ENCODE results near the gene SMNDC1. TPM values are rescaled to one million over a fixed set of nuclear protein-coding genes. Genes with fewer than 3 reads are reported as not detected.

Gene SMNDC1
- total RNA-seq (2014; rRNA removed; shearing (Covaris generic)), result 11.1 and 13.5 TPM in 2 replicates

DNA sequence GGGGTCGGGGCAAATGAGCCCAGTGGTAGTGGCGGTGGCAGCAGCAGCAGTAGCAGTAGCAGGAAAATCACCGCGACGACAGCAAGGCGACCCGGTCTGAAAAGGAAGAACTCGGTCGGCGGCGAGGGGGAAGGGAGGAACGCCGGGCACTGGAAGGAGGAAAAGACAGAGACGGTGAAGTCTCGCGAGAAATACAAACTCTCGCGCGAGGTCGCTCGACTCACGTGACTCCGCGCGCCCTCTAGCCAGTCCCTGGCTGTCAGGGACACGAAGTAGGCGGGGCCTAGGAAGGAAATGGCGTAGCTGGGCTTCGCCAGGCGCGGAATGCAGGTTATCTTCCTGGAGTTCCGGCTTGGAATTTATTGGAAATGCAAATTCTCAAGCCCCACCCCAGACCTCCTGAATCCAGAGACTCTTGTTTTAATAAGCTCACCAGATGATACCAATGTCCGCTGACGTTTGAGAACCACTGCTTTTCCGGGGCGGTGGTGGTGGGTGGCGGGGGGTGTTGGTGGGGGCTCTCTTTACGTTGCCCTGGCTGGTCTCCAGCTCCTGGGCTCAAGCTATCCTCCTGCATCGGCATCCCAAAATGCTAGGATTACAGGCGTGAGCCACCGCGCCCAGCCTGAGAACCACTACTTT, at the start of gene SMNDC1:
SMNDC1 (minus strand) TSS at position 141 of the 642 bp plus-strand sequence. CDS start 1,333 bp downstream, outside the sequence.
- in situ Hi-C loops (cut with HindIII; ENCODE audit: low sequenced_read_pairs), result no loop called here
- DNase-seq (ENCODE audit: low spot score), result peak; percentile 98

DNA sequence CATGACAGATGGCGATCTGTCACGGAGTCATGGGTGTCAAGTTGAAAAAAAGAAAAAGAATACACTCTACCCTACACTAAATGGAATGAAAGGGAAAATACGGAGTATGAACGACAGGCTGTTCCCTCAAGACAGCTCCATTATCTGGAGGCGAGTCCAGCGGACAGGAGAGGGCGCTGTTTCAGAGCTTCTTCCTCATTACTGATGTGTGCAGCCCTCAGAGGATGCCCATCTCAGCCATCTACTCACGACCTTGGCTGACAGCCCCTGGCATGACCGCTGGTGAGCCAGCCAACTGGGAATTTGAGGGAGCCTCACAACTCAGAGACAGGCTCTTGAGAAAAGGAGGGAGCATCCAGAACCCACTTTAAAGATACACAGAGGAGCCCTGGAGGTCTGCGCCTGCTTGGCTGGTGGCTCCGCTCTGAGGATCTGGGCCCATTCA, 49.6 kb upstream of the SMNDC1 start:
- DNase-seq (ENCODE audit: low spot score), result peak; percentile 95
- in situ Hi-C loops (cut with HindIII; ENCODE audit: low sequenced_read_pairs), result loop anchor here (10.0 kb wide), 1 partner anchor 190 kb away; no protein-coding TSS in a partner anchor

DNA sequence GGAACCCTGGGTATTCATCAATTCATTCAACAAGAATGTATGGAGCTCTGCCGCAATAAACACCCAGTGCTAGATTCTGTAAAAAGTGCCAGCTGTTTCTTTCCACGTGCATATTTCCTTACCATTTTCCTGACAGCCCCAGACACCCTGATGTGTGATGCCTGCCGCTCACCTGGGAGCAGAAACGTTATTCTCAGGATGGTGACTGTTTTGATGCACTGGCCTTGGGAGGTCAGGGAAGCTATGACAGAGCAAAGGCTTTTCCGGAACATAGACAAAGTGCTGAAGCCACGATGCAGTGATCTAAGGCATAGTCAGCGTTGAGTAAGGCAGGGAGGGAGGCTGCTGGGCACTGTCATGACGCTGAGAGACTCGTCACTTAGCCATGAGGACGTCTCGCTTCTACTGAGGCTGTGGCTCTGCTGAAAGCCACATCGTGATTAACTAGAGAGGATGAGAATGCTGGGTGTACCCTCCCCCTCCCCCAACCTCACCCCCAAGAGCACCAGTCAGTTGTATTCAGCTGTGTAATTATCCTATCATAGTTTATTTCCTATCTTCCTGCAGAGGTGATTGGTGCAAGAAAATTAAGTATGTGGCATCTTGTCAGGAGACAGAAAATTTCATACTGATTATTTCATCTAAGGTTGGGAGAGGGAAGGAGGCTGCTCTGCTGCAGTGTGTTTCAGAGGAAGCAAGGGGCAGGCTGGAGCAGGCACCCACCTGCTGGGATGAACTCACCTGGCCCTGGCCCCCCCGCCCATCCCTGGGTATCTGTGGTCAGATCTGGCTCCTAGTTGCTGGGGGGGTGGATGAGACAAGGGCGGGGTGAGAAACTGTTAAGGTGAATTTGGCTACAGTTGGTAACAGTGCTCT, 48.8 kb upstream of the SMNDC1 start:
- in situ Hi-C loops (cut with HindIII; ENCODE audit: low sequenced_read_pairs), result loop anchor here (10.0 kb wide), 1 partner anchor 191 kb away; no protein-coding TSS in a partner anchor
- peak; percentile 72 for DNase-seq (ENCODE audit: low spot score)

DNA sequence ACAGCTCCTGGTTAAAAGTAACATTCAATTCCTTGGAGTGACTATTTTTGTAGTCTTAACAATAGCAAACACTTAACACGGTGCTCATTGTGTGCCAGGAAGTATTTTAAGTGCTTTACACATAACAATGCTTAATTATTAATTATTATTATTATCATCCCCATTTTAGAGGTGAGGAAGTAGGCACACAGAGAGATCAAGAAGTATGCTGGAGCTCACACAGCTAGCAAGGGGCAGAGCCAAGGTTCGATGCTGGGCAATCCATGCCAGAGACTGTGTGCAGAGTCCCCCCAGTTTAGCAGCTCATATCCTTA, 48.2 kb upstream of the SMNDC1 start:
- in situ Hi-C loops (cut with HindIII; ENCODE audit: low sequenced_read_pairs), result loop anchor here (10.0 kb wide), 1 partner anchor 192 kb away; no protein-coding TSS in a partner anchor

DNA sequence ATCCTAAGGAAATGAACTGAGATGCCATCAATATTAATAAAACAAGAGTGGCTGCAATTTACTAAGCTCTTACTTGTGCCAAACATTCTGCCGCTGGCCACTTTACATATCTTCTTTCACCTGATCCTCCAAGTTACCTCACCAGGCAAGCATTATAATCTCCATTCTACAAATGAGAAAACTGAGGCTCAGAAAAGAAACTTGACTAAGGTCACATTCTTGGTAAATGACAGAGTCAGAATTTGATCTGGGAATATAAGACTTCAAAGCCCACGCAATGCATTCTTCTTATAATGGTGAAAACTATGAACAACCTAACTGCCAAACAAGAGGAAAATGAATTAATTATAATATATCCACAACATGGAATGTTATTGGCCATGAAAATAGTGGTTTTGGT, 46.1 kb upstream of the SMNDC1 start:
- in situ Hi-C loops (cut with HindIII; ENCODE audit: low sequenced_read_pairs), result loop anchor here (10.0 kb wide), 1 partner anchor 194 kb away; no protein-coding TSS in a partner anchor
- DNase-seq (ENCODE audit: low spot score), result no peak

More for the DNA sequence above, 48.2 kb upstream of the SMNDC1 start:
- DNase-seq (ENCODE audit: low spot score), result no peak

DNA sequence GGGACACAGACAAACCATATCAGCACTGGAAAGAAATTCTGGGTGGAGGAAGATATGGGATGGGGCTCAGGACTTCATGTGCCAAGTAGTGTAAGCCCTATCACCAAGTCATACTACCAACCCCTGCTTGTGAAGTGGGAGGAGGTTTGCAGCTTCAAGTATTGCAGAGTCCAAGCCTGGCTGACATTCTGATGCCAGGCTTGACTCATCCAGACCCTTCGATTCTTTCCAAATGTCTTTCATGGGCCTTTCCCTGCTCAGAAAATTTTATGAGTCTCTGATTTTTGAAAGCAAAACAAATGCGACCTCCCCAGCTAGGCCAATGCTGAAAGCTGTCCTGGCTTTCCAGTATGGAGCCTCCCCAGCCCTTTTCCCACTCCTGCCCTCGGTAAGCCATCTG, 45.1 kb upstream of the SMNDC1 start:
- no peak for DNase-seq (ENCODE audit: low spot score)
- in situ Hi-C loops (cut with HindIII; ENCODE audit: low sequenced_read_pairs), result loop anchor here (10.0 kb wide), 1 partner anchor 195 kb away; no protein-coding TSS in a partner anchor

DNA sequence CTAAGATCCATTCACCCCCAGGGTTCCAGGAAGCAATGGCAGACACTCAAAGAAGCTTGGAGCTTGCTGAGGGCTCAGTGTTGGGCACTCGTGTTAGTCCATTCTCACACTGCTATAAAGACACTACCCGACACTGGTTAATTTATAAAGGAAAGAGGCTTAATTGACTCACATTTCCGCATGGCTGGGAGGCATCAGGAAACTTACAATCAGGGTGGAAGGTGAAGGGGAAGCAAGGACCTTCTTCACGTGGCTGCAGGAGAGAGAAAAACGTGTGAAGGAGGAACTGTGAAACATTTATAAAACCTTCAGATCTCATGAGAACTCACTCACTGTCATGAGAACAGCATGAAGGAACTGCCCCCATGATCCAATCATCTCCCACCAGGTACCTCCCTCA, 44.7 kb upstream of the SMNDC1 start:
- in situ Hi-C loops (cut with HindIII; ENCODE audit: low sequenced_read_pairs), result no loop called here
- no peak for DNase-seq (ENCODE audit: low spot score)

DNA sequence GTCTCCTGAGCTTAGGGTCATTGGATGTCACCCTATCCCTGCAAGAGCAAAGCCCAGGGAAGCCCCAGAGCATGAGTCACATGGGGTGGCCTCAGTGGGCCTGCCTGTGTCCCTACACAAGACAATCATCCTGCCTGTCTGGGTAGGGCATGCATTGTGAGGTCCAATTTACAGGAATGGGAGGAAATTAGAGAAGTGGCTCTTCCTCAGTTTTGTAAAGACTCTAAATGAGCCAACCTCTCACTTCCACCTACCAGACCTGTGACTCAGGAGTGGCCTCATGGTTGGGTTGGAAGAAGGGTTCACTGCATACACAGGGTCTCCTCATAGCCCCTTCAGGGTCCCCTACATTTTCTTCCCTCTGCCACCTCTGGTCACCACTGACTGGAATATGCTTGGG, 43.6 kb upstream of the SMNDC1 start:
- in situ Hi-C loops (cut with HindIII; ENCODE audit: low sequenced_read_pairs), result no loop called here
- no peak for DNase-seq (ENCODE audit: low spot score)

DNA sequence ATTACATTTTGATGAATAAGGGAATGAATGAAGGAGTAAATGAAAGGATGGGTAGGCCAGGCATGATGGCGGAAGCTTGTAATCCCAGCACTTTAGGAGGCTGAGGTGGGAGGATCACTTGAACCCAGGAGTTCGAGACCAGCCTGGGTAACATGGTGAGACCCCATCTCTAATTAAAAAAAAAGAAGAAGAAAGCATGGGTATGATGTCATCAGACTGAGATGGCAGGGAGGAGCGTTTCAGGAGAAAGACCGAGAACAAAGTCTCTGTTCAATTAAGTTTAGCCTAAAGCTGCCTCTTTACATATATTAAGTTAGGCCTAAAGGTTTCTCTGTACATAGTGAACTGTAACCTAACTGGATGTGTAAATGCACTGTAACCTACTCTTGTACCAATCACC, 42.2 kb upstream of the SMNDC1 start:
- no peak for DNase-seq (ENCODE audit: low spot score)
- in situ Hi-C loops (cut with HindIII; ENCODE audit: low sequenced_read_pairs), result no loop called here

DNA sequence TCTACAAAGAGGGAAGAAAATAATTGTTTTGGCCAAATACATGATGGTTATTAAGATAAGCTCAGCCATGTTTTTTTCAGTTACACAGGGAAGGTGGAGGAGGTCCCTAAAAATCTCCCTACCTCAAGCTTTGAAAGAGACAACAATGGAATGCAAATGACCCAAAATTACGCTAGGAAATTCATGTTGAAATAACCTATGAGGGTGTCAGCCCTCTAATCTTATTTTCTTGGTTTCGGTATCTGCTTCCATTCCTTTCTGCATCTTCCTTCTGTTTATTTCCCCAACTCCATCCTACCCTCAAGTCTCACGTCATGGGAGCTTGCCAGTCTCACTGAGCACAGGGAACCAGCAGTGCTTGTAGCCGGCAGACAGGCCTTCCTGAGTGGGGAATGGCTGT, 40.6 kb upstream of the SMNDC1 start:
- in situ Hi-C loops (cut with HindIII; ENCODE audit: low sequenced_read_pairs), result no loop called here
- no peak for DNase-seq (ENCODE audit: low spot score)

DNA sequence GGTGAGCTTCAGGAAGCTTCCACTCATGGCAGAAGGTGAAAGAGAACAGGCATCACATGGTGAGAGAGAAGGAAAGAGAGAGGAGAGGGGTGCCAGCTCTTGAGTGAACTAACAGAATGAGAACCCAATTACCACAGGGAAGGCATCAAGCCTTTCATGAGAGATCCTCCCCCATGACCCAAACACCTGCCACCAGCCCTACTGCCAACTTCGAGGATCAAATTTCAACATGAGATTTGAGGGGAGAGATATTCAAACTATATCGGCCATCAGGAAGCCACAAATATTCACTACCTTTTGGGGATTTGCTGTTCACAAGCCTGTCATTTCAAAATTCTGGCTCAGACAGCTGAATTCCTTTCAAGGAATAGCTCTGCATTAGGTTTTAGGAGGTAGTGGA, 39.9 kb upstream of the SMNDC1 start:
- in situ Hi-C loops (cut with HindIII; ENCODE audit: low sequenced_read_pairs), result no loop called here

DNA sequence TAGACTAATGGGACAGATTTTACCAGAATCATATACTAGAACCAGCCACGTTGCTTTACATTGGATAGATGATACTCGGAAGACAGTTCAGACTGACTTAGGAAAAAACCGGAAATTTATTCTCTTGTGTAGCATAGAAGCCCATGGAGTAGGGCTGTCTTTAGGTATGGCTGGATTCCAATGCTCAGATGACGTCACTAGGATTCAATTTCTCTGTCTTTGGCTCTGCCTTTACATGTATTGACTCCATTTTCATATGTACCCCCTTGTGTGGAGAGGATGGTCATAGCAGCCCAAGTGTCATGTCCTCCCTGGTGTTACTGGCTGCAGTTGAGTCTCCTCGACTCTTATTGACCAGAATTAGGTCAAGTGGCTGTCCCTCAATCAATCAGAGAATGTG, 39.2 kb upstream of the SMNDC1 start:
- in situ Hi-C loops (cut with HindIII; ENCODE audit: low sequenced_read_pairs), result no loop called here
- no peak for DNase-seq (ENCODE audit: low spot score)

More for the DNA sequence above, 39.9 kb upstream of the SMNDC1 start:
- DNase-seq (ENCODE audit: low spot score), result peak; percentile 72

DNA sequence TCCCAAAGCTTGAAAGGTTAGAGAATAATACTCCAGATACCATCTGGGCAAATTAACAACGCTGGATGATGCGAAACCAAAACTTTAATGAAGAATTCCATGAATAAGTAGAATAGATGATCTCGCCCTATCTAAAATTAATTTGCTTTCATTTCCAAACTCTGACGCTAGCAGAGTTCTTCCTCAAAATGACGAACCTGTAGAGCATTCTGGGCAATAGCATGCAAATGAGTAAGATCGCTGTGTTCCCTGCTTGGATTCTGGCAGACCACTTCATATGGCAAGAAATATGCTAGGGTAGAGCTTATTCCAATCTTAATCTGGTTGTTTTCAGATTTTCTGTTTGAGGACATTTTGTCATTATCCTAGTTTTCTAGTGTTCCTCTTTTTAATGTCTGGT, 36.1 kb upstream of the SMNDC1 start:
- in situ Hi-C loops (cut with HindIII; ENCODE audit: low sequenced_read_pairs), result no loop called here
- no peak for DNase-seq (ENCODE audit: low spot score)

DNA sequence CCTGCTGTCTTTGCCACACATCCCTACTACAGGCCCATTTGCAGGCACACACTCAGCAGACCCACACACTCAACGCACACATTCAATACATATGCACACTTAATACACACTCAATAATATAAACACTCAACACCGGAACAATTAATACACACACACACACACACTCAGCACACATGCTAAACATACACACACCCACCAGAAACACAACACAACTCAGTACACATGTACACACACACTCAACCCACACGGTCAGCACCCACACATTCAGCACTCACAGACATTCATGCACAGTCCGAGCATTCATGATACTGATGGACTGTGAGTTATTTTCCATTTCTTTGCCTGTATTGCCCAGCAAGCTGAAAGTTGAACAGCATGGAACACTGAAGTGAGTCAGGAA, 35.4 kb upstream of the SMNDC1 start:
- in situ Hi-C loops (cut with HindIII; ENCODE audit: low sequenced_read_pairs), result no loop called here
- no peak for DNase-seq (ENCODE audit: low spot score)

DNA sequence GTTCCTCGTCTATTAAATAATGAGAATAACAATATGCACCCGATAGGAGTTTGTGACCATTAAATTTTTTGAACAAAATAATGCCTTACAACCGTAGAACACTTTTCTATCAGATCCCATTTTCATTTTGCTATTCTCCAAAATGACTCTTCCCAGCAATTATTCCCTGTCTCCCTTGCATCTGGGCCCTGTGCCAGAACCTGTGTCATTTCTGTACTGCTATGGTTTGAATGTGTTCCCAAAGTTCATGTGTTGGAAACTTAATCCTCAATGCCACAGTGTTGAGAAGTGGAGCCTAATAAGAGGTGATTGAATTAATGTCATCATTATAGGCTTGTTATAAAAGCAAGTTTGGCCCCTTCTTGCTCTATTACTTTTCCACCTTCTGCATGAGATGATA, 33.2 kb upstream of the SMNDC1 start:
- no peak for DNase-seq (ENCODE audit: low spot score)
- in situ Hi-C loops (cut with HindIII; ENCODE audit: low sequenced_read_pairs), result no loop called here

DNA sequence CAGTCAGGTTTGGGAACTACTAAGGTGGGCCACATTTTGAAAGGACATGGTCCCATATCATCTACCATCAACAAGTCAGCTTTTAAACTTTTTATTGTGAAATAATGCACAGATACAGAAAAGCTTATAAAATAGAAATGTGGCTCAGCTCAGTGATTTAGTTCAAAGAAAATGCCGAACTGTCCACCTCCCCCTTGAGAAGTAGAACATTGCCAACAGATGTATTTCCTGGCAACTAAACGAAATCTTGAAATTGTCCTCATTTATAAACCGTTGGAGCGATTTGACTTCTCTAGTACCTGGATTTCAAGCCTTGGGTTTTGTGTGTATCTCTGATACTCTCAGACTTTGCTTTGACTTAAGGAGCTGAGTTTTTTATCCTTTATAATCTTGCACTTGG, 32.7 kb upstream of the SMNDC1 start:
- no peak for DNase-seq (ENCODE audit: low spot score)
- in situ Hi-C loops (cut with HindIII; ENCODE audit: low sequenced_read_pairs), result no loop called here

DNA sequence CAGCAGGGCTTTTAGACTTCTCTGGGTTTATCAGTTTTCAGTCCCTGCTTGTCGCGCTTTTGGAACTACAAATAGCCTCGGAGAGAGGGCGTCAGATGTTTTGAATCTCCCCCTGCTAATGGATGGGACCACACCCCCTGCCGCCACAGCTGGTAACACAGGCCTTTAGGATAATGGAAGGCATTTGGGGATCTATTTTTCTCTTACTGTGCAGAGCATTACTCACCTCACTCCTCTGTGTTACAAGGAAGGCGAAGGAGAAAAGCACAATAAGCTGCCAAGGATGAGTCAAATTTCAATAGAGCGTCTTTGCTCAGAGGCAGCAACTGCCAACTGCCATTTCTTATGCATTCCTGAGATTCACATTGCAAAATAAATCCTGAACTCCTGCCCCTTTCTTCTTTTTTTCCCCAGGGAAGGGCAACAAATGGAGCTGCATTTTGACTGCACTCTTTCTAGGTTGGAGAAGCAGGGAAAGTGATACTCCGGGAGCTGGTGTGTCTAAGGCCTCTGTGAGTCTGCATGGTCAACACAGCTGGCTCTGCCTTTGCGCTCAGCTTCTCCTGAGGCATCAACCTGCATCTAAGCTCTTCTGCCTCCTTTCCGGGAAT, 31.5 kb upstream of the SMNDC1 start:
- in situ Hi-C loops (cut with HindIII; ENCODE audit: low sequenced_read_pairs), result no loop called here
- DNase-seq (ENCODE audit: low spot score), result peak; percentile 49

DNA sequence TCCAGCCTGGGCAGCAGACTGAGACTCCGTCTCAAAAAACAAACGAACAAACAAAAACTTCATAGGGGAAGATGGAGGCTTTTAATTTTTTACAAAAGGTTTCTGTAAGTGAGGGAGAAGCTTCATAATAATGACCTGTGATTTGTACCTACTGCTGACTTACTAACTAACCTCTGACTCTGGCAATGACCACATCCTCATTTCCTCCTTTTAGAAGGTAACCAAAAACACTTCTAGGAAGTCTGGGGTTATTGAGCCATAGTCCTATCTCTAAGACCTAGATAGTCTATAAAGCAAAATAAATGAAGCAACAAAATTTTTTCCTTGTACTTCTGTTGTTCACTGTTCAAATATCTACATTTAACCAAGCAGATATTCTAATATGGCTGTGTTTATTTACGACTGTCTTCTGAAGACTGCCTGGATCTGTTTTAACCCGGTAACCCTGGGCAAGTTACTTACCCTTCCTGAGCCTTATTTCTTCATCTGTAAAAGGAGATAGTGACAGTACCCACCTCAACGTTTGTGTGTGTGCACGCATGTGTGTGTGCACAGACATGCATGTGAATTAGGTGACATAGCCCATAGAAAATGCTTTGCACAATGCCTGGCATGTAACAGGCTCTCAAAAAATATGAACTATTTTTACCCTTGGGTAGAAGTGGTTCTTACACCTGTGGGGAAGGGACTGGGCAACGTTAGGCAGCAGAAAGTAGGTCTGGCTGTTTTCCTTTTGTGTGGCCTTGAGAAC, 30.8 kb upstream of the SMNDC1 start:
- in situ Hi-C loops (cut with HindIII; ENCODE audit: low sequenced_read_pairs), result no loop called here
- DNase-seq (ENCODE audit: low spot score), result peak; percentile 47

DNA sequence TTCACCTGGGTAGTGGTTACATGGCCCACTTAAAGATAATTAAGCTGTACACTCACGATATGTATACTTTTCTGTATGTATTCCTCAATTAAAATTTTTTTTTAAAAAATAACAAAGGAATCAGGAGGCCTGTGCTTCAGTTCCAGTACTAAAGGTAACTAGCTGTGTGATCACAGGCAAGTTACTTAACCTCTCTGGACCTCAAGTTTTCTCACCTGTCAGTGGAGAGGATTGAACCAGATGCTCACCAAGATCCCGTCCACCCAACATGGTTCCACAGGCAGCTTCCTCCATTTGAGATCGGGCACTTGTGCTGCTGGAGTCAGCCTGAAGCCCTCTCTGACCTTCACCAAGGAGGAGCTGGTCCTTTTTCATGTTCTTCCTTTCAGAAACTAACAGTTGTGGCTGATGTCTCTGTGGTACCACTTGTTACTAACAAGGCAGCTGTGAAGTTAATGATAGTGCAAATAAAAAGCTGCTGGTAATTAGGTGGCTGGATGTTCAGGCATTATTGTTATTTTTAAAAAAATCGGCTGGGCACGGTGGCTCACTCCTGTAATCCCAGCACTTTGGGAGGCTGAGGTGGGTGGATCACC, 29.4 kb upstream of the SMNDC1 start:
- in situ Hi-C loops (cut with HindIII; ENCODE audit: low sequenced_read_pairs), result no loop called here
- DNase-seq (ENCODE audit: low spot score), result no peak
